Gastrocnemius medialis (tissue), 4 donors: ENCODE measurements around the gene TPX2. TPM values are rescaled to one million over a fixed set of nuclear protein-coding genes. Genes with fewer than 3 reads are reported as not detected.
A peak's percentile ranks its signal among the peaks of the same experiment; 100 is the strongest.

Experiments
- ATAC-seq, 2 donors: fragments of 150-250 bp; one replicate each; pipeline ENCODE4 v1.9.1; 2016
- DNase-seq, 2 donors: peaks; one replicate each; pipeline ENCODE4 v3.0.0-alpha.2; 2019
- H3K27ac ChIP-seq, 4 donors: fragments of 200-600 bp; sonication (generic); 1 replicate in 1 of 4; 2 replicates in 3 of 4; pipeline ENCODE4 v1.5.1; 2016 to 2018; ENCODE audit warnings: mild to moderate bottlenecking in 2 of 4, moderate library complexity in 1 of 4
- H3K27me3 ChIP-seq, 3 donors: fragments of 200-600 bp; sonication (generic) in 2 of 3; 1 replicate in 1 of 3; 2 replicates in 2 of 3; pipeline versions ENCODE4 v1.5.1 to v1.6.0; 2016 to 2019; ENCODE audit warnings: mild to moderate bottlenecking in 1 of 3, moderate library complexity in 1 of 3
- H3K36me3 ChIP-seq, 2 donors: fragments of 200-600 bp; sonication (generic) in 1 of 2; one replicate each; pipeline ENCODE4 v1.5.1; 2017 to 2018
- H3K4me1 ChIP-seq, 2 donors: fragments of 200-600 bp; sonication (generic) in 1 of 2; one replicate each; pipeline ENCODE4 v1.5.1; 2016 to 2017; ENCODE audit warnings: mild to moderate bottlenecking in 2 of 2
- H3K4me3 ChIP-seq, 4 donors: fragments of 200-600 bp; sonication (generic) in 3 of 4; 1 replicate in 1 of 4; 2 replicates in 3 of 4; pipeline ENCODE4 v1.5.1; 2016 to 2019; ENCODE audit warnings: mild to moderate bottlenecking in 2 of 4
- H3K9me3 ChIP-seq, 3 donors: fragments of 200-600 bp; sonication (generic) in 2 of 3; 1 replicate in 1 of 3; 2 replicates in 2 of 3; pipeline ENCODE4 v1.5.1; 2016 to 2019
- POLR2A ChIP-seq, 2 donors: fragments of 450-650 bp; IDR thresholded peaks; one replicate each; pipeline ENCODE4 v1.6.1; 2017; ENCODE audit warnings: antibody characterized with exemption in 2 of 2, mild to moderate bottlenecking in 2 of 2, moderate library complexity in 2 of 2
- in situ Hi-C, 4 donors: fragments of 200-750 bp; cut with MboI; loops; one replicate each; pipeline versions ENCODE4 v1.15.0 to v1.8.0; 2017; ENCODE audit warnings: low sequenced_read_pairs in 4 of 4
- intact Hi-C: fragments of 100-400 bp; cut with DNase I; formaldehyde crosslinking; loops from one replicate; pipeline ENCODE4 v1.15.1; 2023; ENCODE audit warnings: low total_unique reads
- total RNA-seq, 4 donors: library from RNA; depleted of rRNA; stranded (reverse); fragments of >200 nt; gene quantifications; one replicate each; pipeline versions ENCODE4 v1.1.0 to v1.2.3, GENCODE V29; 2016
- TF ChIP-seq, protein P1 (sequence below), 5 experiments: fragments of 450-650 bp in 3 of 5; fragments of 200-600 bp in 2 of 5; sonication (generic) in 2 of 5; IDR thresholded peaks in 4 of 5; conservative IDR thresholded peaks in 1 of 5; 1 replicate in 4 of 5; 2 replicates in 1 of 5; pipeline ENCODE4 v1.5.1; 2016 to 2019; ENCODE audit warnings: antibody characterized with exemption in 5 of 5, mild to moderate bottlenecking in 3 of 5, moderate library complexity in 3 of 5

Gene TPX2
- total RNA-seq, 4 donors from 2014 or later, result 0.46 to 1.9 (median 1.0) TPM

DNA sequence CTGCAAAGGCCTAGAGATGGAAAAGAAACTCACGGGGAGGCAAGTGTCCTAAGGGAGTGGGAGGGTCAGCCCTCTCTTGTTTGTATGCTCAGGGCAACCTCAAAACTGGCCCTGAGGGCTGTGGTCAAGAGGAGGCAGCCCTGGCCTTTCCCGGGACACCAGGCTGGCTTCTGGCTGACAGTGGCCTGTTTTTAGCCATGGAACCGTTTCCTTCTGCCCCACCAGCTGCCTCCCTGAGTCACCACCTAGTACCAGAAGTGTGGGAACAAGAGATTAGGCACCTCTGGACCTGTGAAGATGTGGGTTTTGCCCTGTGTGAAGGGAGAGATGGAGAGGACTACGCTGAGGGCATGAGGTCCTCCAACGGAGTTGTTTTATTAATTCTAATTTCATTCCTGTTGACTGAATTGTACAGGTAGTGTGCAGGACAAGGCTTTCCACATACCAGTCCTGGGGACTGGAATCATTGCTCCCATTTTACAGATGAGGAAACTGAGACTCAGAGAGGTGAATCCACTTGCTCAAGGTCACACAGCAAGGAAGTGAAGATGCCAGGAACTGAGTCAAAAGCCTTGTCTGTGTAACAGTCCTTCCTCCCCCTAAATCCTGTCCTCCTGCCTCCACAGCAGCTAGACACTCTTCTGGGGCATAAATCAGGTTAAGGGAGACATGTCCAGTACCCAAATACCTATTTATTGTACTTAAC, 100.8 kb downstream of the TPX2 start:
- Histone ChIP-seq H3K27ac (peak overlapping the region in 2 of 4 donors; percentile 4 to 14), H3K4me3 (no peak overlapping the region), H3K27me3 (no peaks in the 10 kb centered on the region), H3K4me1 (peaks cover 14 to 25% of the 10 kb centered on the region in 2 donors), H3K36me3 (no peaks in the 10 kb centered on the region), H3K9me3 (no peaks in the 10 kb centered on the region)
- in situ Hi-C loops (loop anchor here in 1 of 4 donors (25.0 kb wide), 1 partner anchor 103 kb away; the partner anchor contains the start of gene TPX2), intact Hi-C loops (loop anchor here (5.0 to 10.0 kb wide), 2 partner anchors 103 to 275 kb away; partner anchors contain the start of gene TPX2)
- ATAC-seq, result no peak
- DNase-seq, result no peak
- TF ChIP-seq POLR2A (IDR thresholded peaks at IDR 0.05), result no peak
- TF ChIP-seq, protein P1, sequence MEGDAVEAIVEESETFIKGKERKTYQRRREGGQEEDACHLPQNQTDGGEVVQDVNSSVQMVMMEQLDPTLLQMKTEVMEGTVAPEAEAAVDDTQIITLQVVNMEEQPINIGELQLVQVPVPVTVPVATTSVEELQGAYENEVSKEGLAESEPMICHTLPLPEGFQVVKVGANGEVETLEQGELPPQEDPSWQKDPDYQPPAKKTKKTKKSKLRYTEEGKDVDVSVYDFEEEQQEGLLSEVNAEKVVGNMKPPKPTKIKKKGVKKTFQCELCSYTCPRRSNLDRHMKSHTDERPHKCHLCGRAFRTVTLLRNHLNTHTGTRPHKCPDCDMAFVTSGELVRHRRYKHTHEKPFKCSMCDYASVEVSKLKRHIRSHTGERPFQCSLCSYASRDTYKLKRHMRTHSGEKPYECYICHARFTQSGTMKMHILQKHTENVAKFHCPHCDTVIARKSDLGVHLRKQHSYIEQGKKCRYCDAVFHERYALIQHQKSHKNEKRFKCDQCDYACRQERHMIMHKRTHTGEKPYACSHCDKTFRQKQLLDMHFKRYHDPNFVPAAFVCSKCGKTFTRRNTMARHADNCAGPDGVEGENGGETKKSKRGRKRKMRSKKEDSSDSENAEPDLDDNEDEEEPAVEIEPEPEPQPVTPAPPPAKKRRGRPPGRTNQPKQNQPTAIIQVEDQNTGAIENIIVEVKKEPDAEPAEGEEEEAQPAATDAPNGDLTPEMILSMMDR (IDR thresholded peaks at IDR 0.05 in 4 of 5, conservative IDR thresholded peaks at IDR 0.05 in 1 of 5), result no peak

DNA sequence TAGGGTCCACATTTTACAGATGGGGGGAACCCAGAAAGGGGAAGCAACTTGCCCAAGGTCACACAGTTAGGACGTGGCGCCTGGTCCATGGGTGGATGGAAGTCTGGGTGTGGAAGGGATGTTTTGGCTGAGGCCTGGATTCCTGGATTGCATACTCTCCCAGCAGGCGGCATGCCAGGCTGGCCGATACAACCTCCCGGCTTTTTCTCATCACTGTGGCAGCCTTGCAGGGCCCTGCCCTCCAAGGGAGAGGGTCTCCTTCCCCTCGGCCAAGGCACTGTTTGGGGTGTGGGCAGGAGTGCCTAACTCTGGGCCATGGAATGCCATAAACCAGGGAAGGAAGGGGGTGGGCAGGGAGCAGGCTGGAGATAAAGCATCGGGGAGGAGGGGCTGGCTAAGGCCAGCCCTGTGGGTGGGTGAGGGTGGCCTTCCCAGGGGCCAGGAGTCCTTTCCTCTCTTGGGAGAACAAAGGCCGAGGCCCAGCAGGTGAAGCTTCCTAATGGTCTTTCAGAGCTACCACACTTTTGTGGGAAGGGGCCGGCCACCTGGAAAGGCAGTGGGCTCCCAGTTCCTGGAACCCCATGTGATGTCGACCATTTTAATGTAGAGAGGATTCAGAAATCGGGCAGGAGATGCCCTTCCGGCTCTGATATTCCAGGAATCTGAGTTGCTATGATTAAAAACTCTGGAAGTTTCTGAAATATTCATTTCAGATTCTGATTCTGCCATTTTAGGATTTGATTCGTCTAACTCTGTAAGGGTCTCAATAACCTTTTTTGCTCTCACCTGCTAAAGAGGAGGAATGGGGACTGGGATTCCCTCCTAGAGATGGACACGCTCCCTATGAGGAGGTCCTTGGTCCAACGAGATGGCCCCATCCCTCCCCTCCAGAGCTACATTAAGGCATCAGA, 102.1 kb downstream of the TPX2 start:
- H3K36me3 ChIP-seq, result no peaks in the 10 kb centered on the region
- no peak overlapping the region for H3K4me3 ChIP-seq
- no peaks in the 10 kb centered on the region for H3K27me3 ChIP-seq
- ATAC-seq (no peak), DNase-seq (no peak)
- H3K9me3 ChIP-seq, result no peaks in the 10 kb centered on the region
- TF ChIP-seq, protein P1 (IDR thresholded peaks at IDR 0.05 in 4 of 5, conservative IDR thresholded peaks at IDR 0.05 in 1 of 5), result no peak
- no peak for TF ChIP-seq POLR2A (IDR thresholded peaks at IDR 0.05)
- peaks cover 7 to 20% of the 10 kb centered on the region in 2 donors for H3K4me1 ChIP-seq
- intact Hi-C loops, result no loop called here
- in situ Hi-C loops, result loop anchor here in 1 of 4 donors (25.0 kb wide), 1 partner anchor 104 kb away; the partner anchor contains the start of gene TPX2
- H3K27ac ChIP-seq, result peak overlapping the region in 3 of 4 donors; percentile 27 to 52 (median 39)

DNA sequence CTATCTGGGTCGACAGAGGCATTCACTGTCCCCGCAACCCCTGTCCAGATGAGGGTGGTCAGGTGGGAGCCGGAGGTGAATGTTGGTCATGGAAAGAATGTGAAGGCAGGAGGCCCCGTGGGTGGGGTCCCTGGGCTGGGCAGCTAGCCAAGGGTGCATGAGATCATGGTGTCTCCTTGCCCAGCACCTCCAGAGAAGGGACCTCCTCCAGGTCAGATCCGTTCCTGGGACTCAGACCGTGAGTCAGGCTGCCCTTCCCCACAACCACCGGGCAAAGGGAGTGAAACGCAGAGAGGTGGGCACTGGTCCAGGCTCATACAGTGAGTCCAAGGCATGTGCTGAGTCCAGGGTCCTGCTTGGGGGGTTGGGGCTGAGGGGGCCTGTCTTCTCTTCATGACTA, 102.8 kb downstream of the TPX2 start:
- in situ Hi-C loops (loop anchor here in 1 of 4 donors (25.0 kb wide), 1 partner anchor 105 kb away; the partner anchor contains the start of gene TPX2), intact Hi-C loops (no loop called here)
- no peaks in the 10 kb centered on the region for H3K9me3 ChIP-seq
- H3K36me3 ChIP-seq, result no peaks in the 10 kb centered on the region
- no peak overlapping the region for H3K4me3 ChIP-seq
- peak overlapping the region in 3 of 4 donors; percentile 27 to 52 (median 39) for H3K27ac ChIP-seq
- no peak for ATAC-seq
- TF ChIP-seq, protein P1 (IDR thresholded peaks at IDR 0.05 in 4 of 5, conservative IDR thresholded peaks at IDR 0.05 in 1 of 5), result no peak
- no peak for TF ChIP-seq POLR2A (IDR thresholded peaks at IDR 0.05)
- H3K4me1 ChIP-seq, result peaks cover 0 to 16% of the 10 kb centered on the region in 2 donors
- no peaks in the 10 kb centered on the region for H3K27me3 ChIP-seq
- DNase-seq, result no peak

DNA sequence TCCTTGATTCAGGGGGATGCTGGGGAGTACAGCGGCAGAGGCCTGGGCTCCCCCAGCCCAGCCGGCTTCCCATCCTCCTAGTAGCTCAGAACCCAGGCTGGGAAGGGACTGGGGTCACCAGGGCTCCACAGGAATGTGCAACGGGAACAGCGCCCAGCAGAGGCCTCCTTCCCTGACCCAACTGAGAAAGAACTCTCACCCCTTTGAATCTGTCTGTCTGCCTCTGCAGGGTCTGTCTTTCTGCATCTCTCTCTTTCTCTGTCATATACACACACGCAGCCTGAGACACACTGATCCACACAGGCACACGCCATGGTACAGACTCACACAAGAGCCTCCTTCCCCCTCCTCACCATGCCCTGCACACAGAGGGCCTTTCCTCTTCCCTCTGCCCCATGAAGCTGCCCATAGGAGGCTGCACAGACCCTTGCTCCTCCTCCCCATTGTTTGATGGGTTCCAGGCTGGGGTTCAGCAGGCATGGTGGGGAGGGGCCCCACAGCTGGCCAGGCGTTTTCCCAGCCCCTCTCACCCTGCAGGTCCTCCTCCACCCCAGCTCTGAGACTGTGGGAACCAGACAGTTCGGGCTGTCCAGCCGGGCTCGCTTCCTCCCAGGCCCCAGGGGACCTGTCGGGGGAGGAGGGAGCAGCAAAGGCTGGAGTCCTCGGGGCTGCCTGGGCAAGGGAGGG, 103.5 kb downstream of the TPX2 start:
- Histone ChIP-seq H3K9me3 (no peaks in the 10 kb centered on the region), H3K4me3 (peak overlapping the region in 1 of 4 donors; percentile 6), H3K36me3 (no peaks in the 10 kb centered on the region), H3K27me3 (no peaks in the 10 kb centered on the region), H3K27ac (peak overlapping the region; percentile 39 to 63 (median 50)), H3K4me1 (peaks cover 0 to 11% of the 10 kb centered on the region in 2 donors)
- in situ Hi-C loops (loop anchor here in 1 of 4 donors (25.0 kb wide), 1 partner anchor 105 kb away; the partner anchor contains the start of gene TPX2), intact Hi-C loops (no loop called here)
- TF ChIP-seq, protein P1 (IDR thresholded peaks at IDR 0.05 in 4 of 5, conservative IDR thresholded peaks at IDR 0.05 in 1 of 5), result no peak
- TF ChIP-seq POLR2A (IDR thresholded peaks at IDR 0.05), result no peak
- no peak for DNase-seq
- no peak for ATAC-seq
